Measurements from ENCODE around the gene KDF1. TPM values are rescaled to one million over a fixed set of nuclear protein-coding genes. Genes with fewer than 3 reads are reported as not detected.

KDF1 gene
- total and polyA plus RNA-seq, 2 of the 13 experiments (the other 11 are each of a cell fraction or from before 2014, with no cell fraction given), result 1.9 to 4.9 TPM

DNA sequence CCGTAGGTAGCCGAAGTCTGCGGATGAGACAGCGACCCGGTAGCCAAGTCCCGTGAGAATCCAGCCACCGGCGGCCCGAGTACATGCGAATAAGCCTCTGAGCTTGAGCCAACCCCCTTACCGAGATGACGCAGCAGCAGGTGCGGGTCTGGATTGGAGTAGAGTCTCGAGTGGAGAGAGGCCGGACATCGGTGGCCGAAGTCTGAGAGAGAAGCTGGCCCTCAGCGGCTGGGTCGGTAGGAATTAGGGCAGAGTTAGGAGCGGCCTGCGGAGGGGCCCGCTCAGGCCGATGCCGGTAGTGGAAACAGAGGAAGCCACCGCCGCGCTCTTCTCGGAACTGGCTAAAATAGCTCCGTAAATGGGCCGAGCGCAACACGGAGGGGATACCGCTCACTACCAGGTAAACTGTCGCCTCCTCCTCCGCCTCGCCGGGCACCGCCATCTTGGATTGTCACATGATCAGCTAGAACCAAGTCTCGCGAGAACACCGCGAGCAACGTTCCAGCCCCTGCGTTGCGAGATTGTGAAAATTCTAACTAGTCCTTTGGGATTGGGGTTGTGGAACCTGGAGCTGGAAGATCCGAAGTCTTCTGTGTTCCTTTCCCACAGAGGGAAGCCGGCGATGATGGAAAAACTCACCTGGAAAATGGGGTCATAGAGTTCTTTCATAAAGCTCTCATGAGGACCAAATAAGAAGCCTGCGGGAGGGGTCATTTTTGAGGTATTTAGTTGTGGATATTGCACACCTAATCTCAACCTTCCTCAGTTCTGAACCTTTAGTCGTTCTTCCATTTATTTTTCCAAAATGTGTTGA lies 60.1 kb downstream of the KDF1 start, which contains the start of gene GPATCH3 (continued):
- TF ChIP-seq, protein P1, sequence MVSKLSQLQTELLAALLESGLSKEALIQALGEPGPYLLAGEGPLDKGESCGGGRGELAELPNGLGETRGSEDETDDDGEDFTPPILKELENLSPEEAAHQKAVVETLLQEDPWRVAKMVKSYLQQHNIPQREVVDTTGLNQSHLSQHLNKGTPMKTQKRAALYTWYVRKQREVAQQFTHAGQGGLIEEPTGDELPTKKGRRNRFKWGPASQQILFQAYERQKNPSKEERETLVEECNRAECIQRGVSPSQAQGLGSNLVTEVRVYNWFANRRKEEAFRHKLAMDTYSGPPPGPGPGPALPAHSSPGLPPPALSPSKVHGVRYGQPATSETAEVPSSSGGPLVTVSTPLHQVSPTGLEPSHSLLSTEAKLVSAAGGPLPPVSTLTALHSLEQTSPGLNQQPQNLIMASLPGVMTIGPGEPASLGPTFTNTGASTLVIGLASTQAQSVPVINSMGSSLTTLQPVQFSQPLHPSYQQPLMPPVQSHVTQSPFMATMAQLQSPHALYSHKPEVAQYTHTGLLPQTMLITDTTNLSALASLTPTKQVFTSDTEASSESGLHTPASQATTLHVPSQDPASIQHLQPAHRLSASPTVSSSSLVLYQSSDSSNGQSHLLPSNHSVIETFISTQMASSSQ (IDR thresholded peaks at IDR 0.05; ENCODE audit: low read depth), result peak; percentile 10; the same call in 1 of the 2 replicates
- TF ChIP-seq, protein P1 (CRISPR knock-in tag; IDR thresholded peaks at IDR 0.05; ENCODE audit: borderline replicate concordance), result peak; percentile 74
- TF ChIP-seq RBAK (CRISPR knock-in tag; IDR thresholded peaks at IDR 0.05) (no peak), NR2F1 (CRISPR knock-in tag; IDR thresholded peaks at IDR 0.05) (no peak), AGO1 (IDR thresholded peaks at IDR 0.05; ENCODE audit: low read depth, low read length, poor library complexity, severe bottlenecking) (peak; percentile 50), TP53 (CRISPR knock-in tag; conservative IDR thresholded peaks at IDR 0.05) (no peak), PATZ1 (CRISPR knock-in tag; IDR thresholded peaks at IDR 0.05) (peak; percentile 31; the same call in 1 of the 2 replicates), XRCC5 (optimal IDR thresholded peaks at IDR 0.05; ENCODE audit: low read length) (no peak), KLF11 (CRISPR knock-in tag; IDR thresholded peaks at IDR 0.05) (no peak), NCOA5 (CRISPR knock-in tag; IDR thresholded peaks at IDR 0.05) (no peak), FOXC1 (CRISPR knock-in tag; IDR thresholded peaks at IDR 0.05; ENCODE audit: borderline replicate concordance) (peak; percentile 67; the same call in 1 of the 2 replicates), ASH2L (IDR thresholded peaks at IDR 0.05; ENCODE audit: insufficient read length, low read depth, low read length) (peak; percentile 93), CREBL2 (CRISPR knock-in tag; IDR thresholded peaks at IDR 0.05; ENCODE audit: borderline replicate concordance) (no peak), KLF15 (CRISPR knock-in tag; IDR thresholded peaks at IDR 0.05; ENCODE audit: borderline replicate concordance) (no peak), ZNF691 (CRISPR knock-in tag; IDR thresholded peaks at IDR 0.05; ENCODE audit: borderline replicate concordance, low read depth) (0 out of 2 replicates have a peak, but pooled peaks have one; percentile 78), GABPB1 (CRISPR knock-in tag; IDR thresholded peaks at IDR 0.05) (peak; percentile 71), HOXA7 (CRISPR knock-in tag; IDR thresholded peaks at IDR 0.05) (no peak)
- TF ChIP-seq, protein P2, sequence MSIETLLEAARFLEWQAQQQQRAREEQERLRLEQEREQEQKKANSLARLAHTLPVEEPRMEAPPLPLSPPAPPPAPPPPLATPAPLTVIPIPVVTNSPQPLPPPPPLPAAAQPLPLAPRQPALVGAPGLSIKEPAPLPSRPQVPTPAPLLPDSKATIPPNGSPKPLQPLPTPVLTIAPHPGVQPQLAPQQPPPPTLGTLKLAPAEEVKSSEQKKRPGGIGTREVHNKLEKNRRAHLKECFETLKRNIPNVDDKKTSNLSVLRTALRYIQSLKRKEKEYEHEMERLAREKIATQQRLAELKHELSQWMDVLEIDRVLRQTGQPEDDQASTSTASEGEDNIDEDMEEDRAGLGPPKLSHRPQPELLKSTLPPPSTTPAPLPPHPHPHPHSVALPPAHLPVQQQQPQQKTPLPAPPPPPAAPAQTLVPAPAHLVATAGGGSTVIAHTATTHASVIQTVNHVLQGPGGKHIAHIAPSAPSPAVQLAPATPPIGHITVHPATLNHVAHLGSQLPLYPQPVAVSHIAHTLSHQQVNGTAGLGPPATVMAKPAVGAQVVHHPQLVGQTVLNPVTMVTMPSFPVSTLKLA (IDR thresholded peaks at IDR 0.05), result no peak
- TF ChIP-seq, protein P3, sequence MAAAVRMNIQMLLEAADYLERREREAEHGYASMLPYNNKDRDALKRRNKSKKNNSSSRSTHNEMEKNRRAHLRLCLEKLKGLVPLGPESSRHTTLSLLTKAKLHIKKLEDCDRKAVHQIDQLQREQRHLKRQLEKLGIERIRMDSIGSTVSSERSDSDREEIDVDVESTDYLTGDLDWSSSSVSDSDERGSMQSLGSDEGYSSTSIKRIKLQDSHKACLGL (CRISPR knock-in tag; IDR thresholded peaks at IDR 0.05), result no peak
